OCI-M1 (cell line): ENCODE measurements around the gene CT47C1.
A peak's percentile ranks its signal among the peaks of the same experiment; 100 is the strongest.

Source experiments
- DNase-seq: peaks from one replicate; lab custom pipeline; 2025; lab: John Stamatoyannopoulos, UW

CT47C1 gene

DNA sequence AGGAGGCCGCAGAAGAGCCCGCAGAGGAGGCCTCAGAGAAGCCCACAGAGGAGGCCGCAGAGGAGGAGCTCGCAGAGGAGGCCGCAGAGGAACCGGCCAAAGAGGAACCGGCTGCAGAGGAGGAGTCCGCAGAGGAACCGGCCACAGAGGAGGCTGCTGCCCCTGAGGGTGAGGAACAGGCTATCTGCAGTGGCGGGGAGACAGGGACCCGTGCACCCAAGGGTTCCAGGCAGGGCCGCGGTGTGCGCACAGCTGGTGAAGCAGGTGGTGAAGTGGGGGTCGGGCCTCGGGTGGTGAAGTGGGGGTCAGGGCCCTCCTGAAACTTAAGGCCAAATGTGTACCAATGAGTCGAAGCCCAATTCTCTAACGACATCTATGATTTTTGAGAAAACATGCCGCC, 1.1 kb downstream of the CT47C1 start:
- no peak for DNase-seq

DNA sequence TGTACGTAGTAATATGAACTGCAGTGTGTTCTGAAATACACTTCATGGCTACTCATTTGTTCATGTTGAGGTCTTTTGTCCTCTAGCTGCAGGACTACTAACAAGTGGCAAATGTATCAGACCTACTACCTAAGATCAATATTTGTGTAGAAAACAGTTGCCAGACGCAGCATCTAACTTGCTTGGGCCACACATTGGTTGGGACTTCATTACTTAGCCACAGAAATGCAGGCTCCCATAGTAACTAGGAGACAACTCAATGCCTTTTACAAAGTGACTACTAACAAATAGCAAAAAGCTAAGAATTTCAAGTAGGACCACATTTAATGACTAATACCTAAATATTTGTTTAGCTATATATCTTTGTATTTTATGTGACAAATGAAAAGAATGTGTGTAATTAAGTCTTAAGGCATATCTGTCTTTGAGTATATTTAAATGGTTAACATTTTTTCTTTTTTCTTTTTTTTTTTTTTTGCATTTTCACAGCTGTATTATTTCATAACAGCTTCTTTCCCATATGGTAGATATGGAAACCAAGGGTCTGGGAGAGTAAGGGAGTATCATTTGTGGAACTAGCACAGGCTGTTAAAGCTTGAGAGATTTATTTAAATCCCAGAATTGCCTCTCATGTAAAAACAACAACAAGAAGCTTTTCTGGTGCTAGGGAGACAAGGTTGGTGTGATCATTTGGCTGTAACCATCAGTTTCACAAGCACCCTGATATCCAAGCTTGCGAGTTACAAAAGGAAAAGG, 2.7 kb downstream of the CT47C1 start:
- no peak for DNase-seq

DNA sequence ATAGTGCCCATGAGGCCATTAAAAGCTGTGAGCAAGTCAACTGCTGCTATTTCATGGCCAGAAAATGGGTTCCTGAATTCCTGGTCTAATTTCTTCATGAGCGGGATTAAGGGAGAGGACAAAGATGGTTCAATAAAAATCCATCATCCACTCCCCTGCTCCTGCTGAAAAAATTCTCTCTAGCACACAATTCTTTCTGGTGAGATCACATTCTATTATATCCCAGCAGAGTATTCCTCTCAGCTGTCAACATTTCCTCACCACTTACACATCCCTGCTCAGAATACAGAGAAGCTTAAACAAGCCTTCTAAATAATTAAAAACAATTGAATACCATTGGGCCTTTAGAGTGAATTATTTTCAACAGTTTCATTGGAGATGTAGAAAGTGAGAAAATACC, 9.5 kb downstream of the CT47C1 start:
- no peak for DNase-seq

DNA sequence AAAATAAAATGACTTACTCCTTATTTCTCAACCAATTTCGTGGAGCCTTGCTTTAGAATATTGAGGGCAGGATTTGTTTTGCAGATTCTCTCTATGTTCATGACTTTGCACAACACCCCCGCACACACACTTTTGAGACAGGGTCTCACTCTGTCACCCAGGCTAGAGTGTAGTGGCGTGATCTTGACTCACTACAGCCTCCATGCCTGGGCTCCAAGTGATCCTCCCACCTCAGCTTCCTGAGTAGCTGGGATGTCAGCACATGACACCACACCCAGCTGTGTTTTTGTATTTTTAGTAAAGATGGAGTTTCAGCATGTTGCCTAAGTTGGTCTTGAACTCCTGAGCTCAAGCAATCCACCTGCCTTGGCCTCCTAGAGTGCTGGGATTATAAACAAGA, 12.0 kb downstream of the CT47C1 start:
- DNase-seq: no peak

DNA sequence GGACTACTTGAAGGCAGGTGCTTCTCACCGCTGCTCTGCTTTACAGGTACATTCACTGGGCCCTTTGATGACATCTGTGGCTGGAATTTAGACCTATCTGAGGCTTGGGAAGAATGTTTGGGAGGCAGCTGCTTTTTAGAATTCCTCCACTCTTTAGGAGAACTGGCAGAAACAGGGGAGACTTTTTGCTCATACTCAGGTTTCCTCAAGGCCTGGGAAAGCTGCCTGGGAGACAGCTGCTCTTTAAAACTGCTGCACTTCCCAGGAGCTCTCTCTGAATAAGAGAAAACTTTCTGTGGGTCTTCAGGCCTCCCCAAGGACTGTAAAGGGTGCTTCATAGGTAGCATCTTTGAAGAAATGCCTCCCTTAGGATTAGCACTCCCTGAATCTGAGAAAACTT, 14.3 kb downstream of the CT47C1 start:
- no peak for DNase-seq

DNA sequence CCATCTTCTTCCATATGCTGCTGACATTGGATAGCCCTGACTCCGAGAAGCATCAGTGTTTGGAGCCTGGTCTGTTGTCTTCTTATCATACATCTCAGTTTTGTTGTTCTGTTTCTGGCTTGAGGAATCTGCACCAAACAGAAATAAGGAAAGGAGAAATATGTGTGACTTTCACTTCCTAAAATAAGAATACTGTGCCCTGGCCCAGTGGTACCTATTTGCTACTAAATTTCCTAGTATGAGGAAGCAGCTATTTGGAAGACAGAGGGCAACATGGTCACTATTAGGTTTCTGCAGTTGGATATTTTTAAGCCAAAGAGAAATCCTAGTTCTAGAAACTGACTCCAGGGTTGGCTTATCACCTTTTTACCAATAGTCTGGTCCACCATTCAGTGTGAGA, 16.8 kb downstream of the CT47C1 start:
- no peak for DNase-seq

DNA sequence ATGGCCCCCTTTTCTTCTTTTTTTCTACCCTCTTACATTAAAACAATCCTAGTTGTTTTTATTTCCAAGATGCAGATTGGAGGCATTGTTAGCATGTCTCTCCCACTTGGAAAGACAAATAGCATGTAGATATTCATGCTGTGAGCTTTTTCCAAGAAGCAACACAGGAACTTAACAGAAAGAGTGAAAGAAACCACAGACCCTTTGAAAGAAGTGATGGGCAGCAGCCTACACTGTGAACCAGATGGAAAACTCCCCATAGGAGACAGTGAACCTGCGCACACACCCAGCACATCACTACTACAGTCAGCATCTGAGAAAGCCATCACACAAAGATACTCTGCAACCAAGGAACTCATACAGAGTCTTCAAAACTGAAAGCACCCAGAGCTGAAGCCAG, 17.8 kb downstream of the CT47C1 start:
- no peak for DNase-seq

DNA sequence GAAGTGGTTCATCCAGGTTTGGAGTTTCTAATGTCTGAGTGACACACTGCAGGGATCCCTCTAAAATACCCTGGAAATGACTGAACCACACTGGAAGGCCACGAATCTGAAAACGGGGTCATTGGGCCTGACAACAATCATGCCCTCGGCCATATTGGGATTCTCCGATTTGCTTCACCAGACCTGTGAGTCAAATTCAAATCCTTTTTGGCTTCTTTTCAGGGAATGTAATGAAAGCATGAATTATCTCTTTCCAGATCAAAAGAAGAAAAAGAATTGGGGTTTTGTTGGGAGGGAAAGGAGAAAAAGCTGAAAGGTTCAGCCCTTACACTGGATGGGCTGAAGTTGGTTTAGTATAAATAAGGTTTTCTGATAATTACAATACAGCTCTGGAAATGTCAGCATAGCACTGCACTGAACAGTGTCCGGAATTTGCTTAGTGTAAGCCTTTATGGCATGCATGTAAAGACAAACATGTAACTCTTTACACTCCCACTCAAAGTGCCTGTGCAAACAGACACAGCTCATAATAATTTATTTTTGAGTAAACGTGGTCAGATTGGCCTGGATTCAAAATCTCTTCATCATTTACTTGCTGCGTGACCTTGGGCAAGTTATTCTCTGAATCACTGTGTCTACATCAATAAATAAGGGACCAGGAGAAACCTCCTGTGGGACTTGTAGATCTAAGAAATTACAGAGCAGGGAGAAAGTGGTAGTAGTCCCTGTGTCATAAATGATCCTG, 21.4 kb downstream of the CT47C1 start:
- DNase-seq: no peak

DNA sequence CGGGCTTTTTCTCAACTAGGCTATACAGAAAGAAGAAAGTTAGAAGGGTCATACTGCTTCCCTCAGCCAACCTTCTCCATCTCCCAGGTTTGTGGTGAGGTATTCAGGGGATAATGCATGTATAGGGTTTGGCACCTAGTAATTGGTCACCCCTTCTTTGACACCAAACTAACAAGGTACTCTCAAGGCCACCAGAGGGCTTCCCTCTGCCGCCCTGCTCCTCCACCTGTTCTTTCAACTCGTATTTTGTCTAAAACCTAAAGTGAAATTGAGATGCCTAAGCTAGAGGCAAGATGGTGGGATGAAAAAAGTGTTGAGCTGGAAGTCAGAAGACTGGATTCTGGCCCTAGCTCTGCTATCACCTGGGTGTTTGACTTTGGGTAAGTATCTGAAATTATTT, 22.0 kb downstream of the CT47C1 start:
- DNase-seq: no peak

DNA sequence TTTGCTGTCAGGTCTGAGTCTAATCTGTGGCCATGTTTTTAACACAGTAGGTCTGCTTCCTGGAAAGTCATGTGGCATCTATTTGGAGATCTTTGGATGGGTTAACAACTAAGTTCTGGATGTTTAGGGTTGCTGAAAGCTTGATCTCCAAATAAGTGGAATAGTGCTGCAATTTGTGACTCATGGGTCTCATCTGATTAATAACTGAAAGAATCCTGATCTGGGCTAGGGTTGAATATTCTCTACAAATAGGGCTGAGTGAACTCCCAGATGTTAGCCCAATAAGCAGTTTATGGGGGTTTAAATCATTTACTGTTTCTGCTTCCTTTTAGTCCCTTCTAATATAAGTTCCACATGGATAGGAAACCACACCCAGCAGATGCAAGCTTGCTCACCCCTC, 23.1 kb downstream of the CT47C1 start:
- DNase-seq: no peak

DNA sequence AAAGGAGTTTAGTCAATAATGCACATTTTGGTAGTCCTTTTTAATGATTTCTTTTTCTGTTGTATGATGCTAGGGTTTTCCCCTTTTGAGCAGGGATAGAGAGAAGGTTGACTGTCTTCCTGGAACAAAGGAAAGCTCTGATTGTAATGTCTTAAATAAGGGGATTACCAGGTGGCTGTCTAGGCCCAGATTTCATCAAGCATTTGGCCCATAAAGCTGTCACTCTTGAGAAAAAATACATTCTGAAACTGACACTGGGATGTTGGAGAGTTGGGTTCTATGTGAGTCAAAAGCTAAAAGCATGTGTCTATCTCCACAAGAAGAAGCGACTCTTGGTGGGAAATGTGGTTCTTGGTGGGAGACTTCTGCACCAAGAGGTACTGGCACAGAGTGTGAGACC, 28.4 kb downstream of the CT47C1 start:
- no peak for DNase-seq

DNA sequence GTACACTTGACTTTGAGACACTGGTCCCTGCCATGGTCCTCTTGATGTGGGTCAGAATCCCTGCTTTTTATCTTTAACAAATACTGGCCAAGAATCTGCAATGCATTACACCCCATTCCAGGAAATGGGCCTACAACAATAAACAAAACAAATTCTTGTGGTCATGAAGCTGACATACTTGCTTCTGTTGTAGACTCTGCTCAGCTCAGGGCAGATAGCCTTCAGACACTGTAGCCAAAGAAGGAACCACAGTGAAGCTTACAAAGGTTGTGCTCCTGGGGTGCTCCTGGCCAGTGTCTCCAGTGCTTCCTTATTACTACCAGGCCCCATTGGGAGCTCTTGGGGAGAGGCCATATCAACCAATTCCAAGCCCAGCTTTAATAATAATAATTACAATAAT, 33.0 kb downstream of the CT47C1 start:
- no peak for DNase-seq

DNA sequence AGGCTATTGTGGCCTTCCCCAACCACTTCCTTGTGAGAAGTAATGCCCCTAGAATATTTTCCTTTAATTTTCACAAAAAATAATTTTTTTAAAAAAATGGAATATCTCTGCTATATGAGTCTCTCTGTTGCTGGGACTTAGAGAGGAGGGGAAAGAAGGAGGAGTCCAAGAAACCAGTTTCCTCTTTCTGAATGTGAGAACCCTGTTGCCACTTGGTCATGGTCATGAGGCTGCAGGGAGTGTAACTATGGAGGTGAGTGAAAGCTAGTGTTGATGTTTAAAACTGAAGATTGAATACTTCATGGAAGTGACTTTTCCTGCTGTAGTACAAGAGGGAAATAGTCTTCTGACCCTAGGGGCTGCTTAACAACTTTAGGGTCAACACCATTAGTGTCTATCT, 34.4 kb downstream of the CT47C1 start:
- peak; percentile 2 for DNase-seq

DNA sequence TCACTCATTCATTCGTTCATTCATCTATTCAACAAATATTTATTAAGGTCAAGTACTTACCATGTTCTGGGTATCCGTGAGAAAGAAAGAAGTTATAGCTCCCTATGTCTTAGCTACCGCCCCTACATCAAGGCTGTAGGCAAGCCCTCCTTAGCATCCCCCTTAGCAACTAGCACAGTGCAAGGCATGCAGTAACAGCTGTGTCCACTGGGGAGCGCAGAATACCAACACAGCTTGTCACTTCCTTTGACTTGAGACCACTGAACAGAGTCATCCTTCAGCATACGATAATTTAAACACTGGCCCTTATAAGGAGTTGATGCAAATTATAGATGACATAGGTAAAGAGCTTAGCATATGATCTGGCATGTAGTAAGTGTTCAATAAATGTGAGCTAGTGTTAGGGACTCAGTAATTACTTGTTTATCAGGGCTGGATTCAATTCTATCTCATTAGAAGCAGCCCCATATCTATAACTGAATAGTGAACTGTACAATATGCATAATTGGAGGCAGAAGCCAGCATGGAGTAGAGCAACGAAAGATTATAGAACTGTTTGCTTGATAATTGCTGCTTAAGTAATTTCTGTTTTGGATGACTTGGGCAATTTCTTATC, 46.1 kb downstream of the CT47C1 start:
- DNase-seq: peak; percentile 62

DNA sequence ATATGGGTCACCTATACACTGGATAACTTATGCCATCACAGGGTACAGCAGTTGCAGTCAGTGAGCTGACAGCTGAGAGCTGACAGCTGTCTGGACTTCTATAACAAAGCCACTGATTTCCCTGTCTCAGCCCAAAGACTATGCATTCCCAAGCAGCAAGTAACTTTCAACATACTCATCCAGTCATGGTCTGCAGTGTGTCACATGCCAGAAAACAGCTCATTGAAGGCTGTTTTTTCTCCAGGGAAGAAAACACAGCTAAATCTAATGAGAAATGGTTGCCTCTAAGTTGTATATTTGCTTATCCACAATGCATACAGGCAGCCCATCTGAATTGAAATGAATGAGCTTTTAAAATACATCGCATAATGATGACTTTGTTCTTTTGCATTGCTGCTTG, 48.5 kb downstream of the CT47C1 start:
- DNase-seq: no peak
